ENCODE results near the gene TYK2. TPM values are rescaled to one million over a fixed set of nuclear protein-coding genes. Genes with fewer than 3 reads are reported as not detected.

TYK2 gene
- total and polyA plus RNA-seq, 2 of the 13 experiments (the other 11 are each of a cell fraction or from before 2014, with no cell fraction given): 38.8 to 60.1 TPM

DNA sequence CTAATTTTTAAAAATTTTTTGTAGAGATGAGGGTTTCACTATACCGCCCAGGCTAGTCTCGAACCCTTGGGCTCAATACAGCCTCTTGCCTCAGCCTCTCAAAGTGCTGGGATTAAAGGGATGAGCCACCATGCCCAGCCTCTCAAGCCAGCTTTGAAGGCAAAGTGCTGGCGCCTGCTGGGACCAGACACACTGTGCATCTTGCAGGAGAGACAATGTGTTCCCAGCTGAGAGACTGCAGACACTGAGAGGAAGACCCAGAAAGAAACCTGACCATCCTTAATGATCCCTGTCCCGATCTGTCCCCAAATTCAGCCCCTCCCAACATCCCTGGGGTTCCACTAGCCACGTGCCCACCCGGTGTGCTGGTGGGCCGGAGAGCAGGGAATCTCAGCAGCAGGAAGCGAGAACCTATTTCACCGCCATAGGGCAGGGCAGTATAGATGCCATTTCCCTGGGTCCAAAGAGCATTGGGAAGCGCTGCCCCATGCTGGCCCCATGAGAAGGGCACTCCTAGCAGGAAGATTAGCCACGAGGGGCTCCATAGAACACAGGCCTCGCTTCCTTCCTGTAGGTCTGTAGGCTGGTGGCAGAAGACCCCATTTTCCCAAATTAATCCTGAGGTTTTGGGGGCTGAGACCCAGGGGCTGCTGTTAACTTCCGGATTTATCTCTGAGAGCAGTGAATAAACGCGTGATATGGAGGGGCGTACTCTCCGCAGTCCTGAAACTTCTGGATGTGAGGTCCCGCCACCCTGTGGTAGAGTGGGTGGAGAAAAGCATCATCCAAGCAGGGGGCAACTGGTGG is 48.0 kb downstream of the TYK2 start (continued):
- TF ChIP-seq MAZ (IDR thresholded peaks at IDR 0.05; ENCODE audit: borderline replicate concordance, low read depth, low read length) (no peak), MAZ (CRISPR knock-in tag; IDR thresholded peaks at IDR 0.05; ENCODE audit: low read depth) (0 out of 2 replicates have a peak, but pooled peaks have one; percentile 8), SAP130 (CRISPR knock-in tag; IDR thresholded peaks at IDR 0.05; ENCODE audit: low read depth) (peak; percentile 83), GZF1 (CRISPR knock-in tag; IDR thresholded peaks at IDR 0.05) (0 out of 2 replicates have a peak, but pooled peaks have one; percentile 3), NPAS2 (CRISPR knock-in tag; IDR thresholded peaks at IDR 0.05; ENCODE audit: borderline replicate concordance) (no peak), AHR (CRISPR knock-in tag; IDR thresholded peaks at IDR 0.05) (no peak), HIC2 (CRISPR knock-in tag; IDR thresholded peaks at IDR 0.05; ENCODE audit: low read depth) (peak; percentile 53; the same call in 1 of the 2 replicates), RBAK (CRISPR knock-in tag; IDR thresholded peaks at IDR 0.05) (no peak), THAP11 (CRISPR knock-in tag; IDR thresholded peaks at IDR 0.05) (peak; percentile 24; the same call in 1 of the 2 replicates), RAD21 (CRISPR knock-in tag; IDR thresholded peaks at IDR 0.05) (0 out of 2 replicates have a peak, but pooled peaks have one; percentile 8)
- TF ChIP-seq, protein P1, sequence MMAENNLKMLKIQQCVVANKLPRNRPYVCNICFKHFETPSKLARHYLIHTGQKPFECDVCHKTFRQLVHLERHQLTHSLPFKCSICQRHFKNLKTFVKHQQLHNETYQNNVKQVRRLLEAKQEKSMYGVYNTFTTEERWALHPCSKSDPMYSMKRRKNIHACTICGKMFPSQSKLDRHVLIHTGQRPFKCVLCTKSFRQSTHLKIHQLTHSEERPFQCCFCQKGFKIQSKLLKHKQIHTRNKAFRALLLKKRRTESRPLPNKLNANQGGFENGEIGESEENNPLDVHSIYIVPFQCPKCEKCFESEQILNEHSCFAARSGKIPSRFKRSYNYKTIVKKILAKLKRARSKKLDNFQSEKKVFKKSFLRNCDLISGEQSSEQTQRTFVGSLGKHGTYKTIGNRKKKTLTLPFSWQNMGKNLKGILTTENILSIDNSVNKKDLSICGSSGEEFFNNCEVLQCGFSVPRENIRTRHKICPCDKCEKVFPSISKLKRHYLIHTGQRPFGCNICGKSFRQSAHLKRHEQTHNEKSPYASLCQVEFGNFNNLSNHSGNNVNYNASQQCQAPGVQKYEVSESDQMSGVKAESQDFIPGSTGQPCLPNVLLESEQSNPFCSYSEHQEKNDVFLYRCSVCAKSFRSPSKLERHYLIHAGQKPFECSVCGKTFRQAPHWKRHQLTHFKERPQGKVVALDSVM (CRISPR knock-in tag; IDR thresholded peaks at IDR 0.05): peak; percentile 51; the same call in 1 of the 2 replicates
- TF ChIP-seq, protein P2, sequence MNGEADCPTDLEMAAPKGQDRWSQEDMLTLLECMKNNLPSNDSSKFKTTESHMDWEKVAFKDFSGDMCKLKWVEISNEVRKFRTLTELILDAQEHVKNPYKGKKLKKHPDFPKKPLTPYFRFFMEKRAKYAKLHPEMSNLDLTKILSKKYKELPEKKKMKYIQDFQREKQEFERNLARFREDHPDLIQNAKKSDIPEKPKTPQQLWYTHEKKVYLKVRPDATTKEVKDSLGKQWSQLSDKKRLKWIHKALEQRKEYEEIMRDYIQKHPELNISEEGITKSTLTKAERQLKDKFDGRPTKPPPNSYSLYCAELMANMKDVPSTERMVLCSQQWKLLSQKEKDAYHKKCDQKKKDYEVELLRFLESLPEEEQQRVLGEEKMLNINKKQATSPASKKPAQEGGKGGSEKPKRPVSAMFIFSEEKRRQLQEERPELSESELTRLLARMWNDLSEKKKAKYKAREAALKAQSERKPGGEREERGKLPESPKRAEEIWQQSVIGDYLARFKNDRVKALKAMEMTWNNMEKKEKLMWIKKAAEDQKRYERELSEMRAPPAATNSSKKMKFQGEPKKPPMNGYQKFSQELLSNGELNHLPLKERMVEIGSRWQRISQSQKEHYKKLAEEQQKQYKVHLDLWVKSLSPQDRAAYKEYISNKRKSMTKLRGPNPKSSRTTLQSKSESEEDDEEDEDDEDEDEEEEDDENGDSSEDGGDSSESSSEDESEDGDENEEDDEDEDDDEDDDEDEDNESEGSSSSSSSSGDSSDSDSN (CRISPR knock-in tag; IDR thresholded peaks at IDR 0.05): peak; percentile 61; the same call in 1 of the 2 replicates
- TF ChIP-seq, protein P3, sequence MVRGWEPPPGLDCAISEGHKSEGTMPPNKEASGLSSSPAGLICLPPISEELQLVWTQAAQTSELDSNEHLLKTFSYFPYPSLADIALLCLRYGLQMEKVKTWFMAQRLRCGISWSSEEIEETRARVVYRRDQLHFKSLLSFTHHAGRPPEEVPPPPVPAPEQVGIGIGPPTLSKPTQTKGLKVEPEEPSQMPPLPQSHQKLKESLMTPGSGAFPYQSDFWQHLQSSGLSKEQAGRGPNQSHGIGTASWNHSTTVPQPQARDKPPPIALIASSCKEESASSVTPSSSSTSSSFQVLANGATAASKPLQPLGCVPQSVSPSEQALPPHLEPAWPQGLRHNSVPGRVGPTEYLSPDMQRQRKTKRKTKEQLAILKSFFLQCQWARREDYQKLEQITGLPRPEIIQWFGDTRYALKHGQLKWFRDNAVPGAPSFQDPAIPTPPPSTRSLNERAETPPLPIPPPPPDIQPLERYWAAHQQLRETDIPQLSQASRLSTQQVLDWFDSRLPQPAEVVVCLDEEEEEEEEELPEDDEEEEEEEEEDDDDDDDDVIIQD (CRISPR knock-in tag; IDR thresholded peaks at IDR 0.05; ENCODE audit: low read depth): no peak
- TF ChIP-seq, protein P4, sequence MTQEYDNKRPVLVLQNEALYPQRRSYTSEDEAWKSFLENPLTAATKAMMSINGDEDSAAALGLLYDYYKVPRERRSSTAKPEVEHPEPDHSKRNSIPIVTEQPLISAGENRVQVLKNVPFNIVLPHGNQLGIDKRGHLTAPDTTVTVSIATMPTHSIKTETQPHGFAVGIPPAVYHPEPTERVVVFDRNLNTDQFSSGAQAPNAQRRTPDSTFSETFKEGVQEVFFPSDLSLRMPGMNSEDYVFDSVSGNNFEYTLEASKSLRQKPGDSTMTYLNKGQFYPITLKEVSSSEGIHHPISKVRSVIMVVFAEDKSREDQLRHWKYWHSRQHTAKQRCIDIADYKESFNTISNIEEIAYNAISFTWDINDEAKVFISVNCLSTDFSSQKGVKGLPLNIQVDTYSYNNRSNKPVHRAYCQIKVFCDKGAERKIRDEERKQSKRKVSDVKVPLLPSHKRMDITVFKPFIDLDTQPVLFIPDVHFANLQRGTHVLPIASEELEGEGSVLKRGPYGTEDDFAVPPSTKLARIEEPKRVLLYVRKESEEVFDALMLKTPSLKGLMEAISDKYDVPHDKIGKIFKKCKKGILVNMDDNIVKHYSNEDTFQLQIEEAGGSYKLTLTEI (CRISPR knock-in tag; conservative IDR thresholded peaks at IDR 0.05): no peak
- TF ChIP-seq, protein P5, sequence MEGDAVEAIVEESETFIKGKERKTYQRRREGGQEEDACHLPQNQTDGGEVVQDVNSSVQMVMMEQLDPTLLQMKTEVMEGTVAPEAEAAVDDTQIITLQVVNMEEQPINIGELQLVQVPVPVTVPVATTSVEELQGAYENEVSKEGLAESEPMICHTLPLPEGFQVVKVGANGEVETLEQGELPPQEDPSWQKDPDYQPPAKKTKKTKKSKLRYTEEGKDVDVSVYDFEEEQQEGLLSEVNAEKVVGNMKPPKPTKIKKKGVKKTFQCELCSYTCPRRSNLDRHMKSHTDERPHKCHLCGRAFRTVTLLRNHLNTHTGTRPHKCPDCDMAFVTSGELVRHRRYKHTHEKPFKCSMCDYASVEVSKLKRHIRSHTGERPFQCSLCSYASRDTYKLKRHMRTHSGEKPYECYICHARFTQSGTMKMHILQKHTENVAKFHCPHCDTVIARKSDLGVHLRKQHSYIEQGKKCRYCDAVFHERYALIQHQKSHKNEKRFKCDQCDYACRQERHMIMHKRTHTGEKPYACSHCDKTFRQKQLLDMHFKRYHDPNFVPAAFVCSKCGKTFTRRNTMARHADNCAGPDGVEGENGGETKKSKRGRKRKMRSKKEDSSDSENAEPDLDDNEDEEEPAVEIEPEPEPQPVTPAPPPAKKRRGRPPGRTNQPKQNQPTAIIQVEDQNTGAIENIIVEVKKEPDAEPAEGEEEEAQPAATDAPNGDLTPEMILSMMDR (CRISPR knock-in tag; IDR thresholded peaks at IDR 0.05): peak; percentile 12; the same call in 1 of the 2 replicates
